ENCODE measurements around the gene PAQR4. TPM values are rescaled to one million over a fixed set of nuclear protein-coding genes. Genes with fewer than 3 reads are reported as not detected.

PAQR4 gene
- total RNA-seq, 2 donors from 2014 or later, result 30.5 to 32.0 TPM

GRCh38 chr16:3014971-3015370 lies 45.8 kb downstream of the PAQR4 start:
- no peak overlapping the region for H3K4me3 ChIP-seq (ENCODE audit: low read length)
- H3K4me1 Mint-ChIP-seq, result peaks cover 38% of the 10 kb centered on the region

GRCh38 chr16:3015865-3016521 lies 46.8 kb downstream of the PAQR4 start:
- 87 to 88% methylated on average over 10 to 13 of the region's 13 CpGs for whole genome bisulfite sequencing, 2 experiments (ENCODE audit: insufficient coverage in 1 of 2, insufficient read length in 1 of 2)
- no peaks in the 10 kb centered on the region for H3K27me3 ChIP-seq (ENCODE audit: control insufficient read depth, insufficient read depth, low read length, poor library complexity, severe bottlenecking)
- no peaks in the 10 kb centered on the region for H3K9me3 Mint-ChIP-seq
- peaks cover 5% of the 10 kb centered on the region for H3K4me1 ChIP-seq (ENCODE audit: control insufficient read depth, insufficient read depth, low read length)
- peaks cover 39% of the 10 kb centered on the region for H3K4me1 Mint-ChIP-seq
- DNase-seq, result no peak
- H3K36me3 Mint-ChIP-seq (ENCODE audit: low read depth), result peaks cover 23% of the 10 kb centered on the region
- H3K36me3 ChIP-seq (ENCODE audit: control insufficient read depth, insufficient read depth, low read length), result peaks cover 15% of the 10 kb centered on the region
- peak overlapping the region; percentile 88 for H3K4me3 Mint-ChIP-seq
- peak overlapping the region; percentile 97 for H3K4me3 ChIP-seq (ENCODE audit: low read length)
- H3K9me3 ChIP-seq (ENCODE audit: control insufficient read depth, low read length), result no peaks in the 10 kb centered on the region
- H3K27ac Mint-ChIP-seq, result no peak overlapping the region
- peaks cover 20% of the 10 kb centered on the region for H3K27me3 Mint-ChIP-seq (ENCODE audit: insufficient read depth)
- no peak overlapping the region for H3K27ac ChIP-seq (ENCODE audit: low read depth, low read length)
- H3K9ac ChIP-seq (ENCODE audit: extremely low read depth, low read length, poor library complexity, severe bottlenecking), result no peak overlapping the region
- no peak for TF ChIP-seq CTCF (conservative IDR thresholded peaks at IDR 0.05)

More at GRCh38 chr16:3014971-3015370, 45.8 kb downstream of the PAQR4 start:
- Mint-ChIP-seq H3K9me3 (no peaks in the 10 kb centered on the region), H3K27ac (no peak overlapping the region), H3K36me3 (ENCODE audit: low read depth) (peaks cover 23% of the 10 kb centered on the region), H3K27me3 (ENCODE audit: insufficient read depth) (peaks cover 20% of the 10 kb centered on the region), H3K4me3 (peak overlapping the region; percentile 88)
- no peak overlapping the region for H3K27ac ChIP-seq (ENCODE audit: low read depth, low read length)
- no peaks in the 10 kb centered on the region for H3K27me3 ChIP-seq (ENCODE audit: control insufficient read depth, insufficient read depth, low read length, poor library complexity, severe bottlenecking)
- DNase-seq, result no peak
- no peak overlapping the region for H3K9ac ChIP-seq (ENCODE audit: extremely low read depth, low read length, poor library complexity, severe bottlenecking)
- H3K36me3 ChIP-seq (ENCODE audit: control insufficient read depth, insufficient read depth, low read length), result peaks cover 15% of the 10 kb centered on the region
- peaks cover 7% of the 10 kb centered on the region for H3K4me1 ChIP-seq (ENCODE audit: control insufficient read depth, insufficient read depth, low read length)
- 93 to 94% methylated on average over 3 to 6 of the region's 6 CpGs for WGBS, 2 experiments (ENCODE audit: insufficient coverage in 1 of 2, insufficient read length in 1 of 2)
- TF ChIP-seq CTCF (conservative IDR thresholded peaks at IDR 0.05), result no peak
- H3K9me3 ChIP-seq (ENCODE audit: control insufficient read depth, low read length), result no peaks in the 10 kb centered on the region

DNA sequence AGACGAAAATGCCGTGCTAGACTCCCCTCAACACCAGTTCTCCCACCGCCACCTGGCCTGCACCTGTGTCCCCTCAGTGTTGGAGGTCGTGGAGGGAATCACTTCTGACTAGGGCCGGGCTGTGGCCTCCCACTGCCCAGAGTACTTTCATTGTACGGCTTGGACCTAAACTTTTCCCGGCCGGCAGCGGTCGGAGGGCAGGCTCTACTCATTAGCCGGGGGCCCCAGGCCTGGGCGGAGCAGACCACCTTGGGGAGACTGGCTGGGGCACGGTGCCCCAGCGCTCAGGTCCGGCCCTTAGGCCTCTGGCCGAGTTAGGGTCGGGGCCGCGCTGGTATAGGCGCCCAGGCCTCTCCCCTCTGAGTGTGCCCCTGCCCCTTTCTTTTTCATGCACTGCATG lies 48.2 kb downstream of the PAQR4 start:
- peak overlapping the region; percentile 97 for H3K4me3 ChIP-seq (ENCODE audit: low read length)
- no peak for TF ChIP-seq CTCF (conservative IDR thresholded peaks at IDR 0.05)
- H3K27me3 ChIP-seq (ENCODE audit: control insufficient read depth, insufficient read depth, low read length, poor library complexity, severe bottlenecking), result no peaks in the 10 kb centered on the region
- H3K36me3 ChIP-seq (ENCODE audit: control insufficient read depth, insufficient read depth, low read length), result peaks cover 20% of the 10 kb centered on the region
- Mint-ChIP-seq H3K9me3 (no peaks in the 10 kb centered on the region), H3K4me1 (peaks cover 46% of the 10 kb centered on the region), H3K27me3 (ENCODE audit: insufficient read depth) (peaks cover 13% of the 10 kb centered on the region), H3K4me3 (peak overlapping the region; percentile 88), H3K27ac (peak overlapping the region; percentile 91), H3K36me3 (ENCODE audit: low read depth) (peaks cover 25% of the 10 kb centered on the region)
- no peak overlapping the region for H3K27ac ChIP-seq (ENCODE audit: low read depth, low read length)
- peaks cover 8% of the 10 kb centered on the region for H3K4me1 ChIP-seq (ENCODE audit: control insufficient read depth, insufficient read depth, low read length)
- WGBS, 2 experiments (ENCODE audit: insufficient coverage in 1 of 2, insufficient read length in 1 of 2), result 1 to 2% methylated on average over 13 to 20 of the region's 20 CpGs
- H3K9ac ChIP-seq (ENCODE audit: extremely low read depth, low read length, poor library complexity, severe bottlenecking), result peak overlapping the region; percentile 93
- no peak for DNase-seq
- H3K9me3 ChIP-seq (ENCODE audit: control insufficient read depth, low read length), result no peaks in the 10 kb centered on the region

Data from endodermal cell (in vitro differentiated cells).